Retinal pigment epithelial cell (primary cell): ENCODE measurements around the gene PLXNA4.

Experiments used
- DNase-seq: peaks from one replicate; pipeline ENCODE4 v3.0.0-alpha.2; 2010; ENCODE audit warnings: low read depth
- H3K4me3 ChIP-seq: 2 replicates; pipeline ENCODE4 v1.5.1; 2011; ENCODE audit warnings: mild to moderate bottlenecking, low read length, control low read depth, moderate library complexity
- CTCF ChIP-seq: conservative IDR thresholded peaks from 2 replicates; pipeline ENCODE4 v1.5.1; 2011; ENCODE audit warnings: low read depth, low read length, control low read depth, inconsistent platforms

The PLXNA4 gene

GRCh38 chr7:132377703-132378584 lies 198.3 kb downstream of the PLXNA4 start:
- DNase-seq, result no peak
- H3K4me3 ChIP-seq, result no peak overlapping the region
- no peak for TF ChIP-seq CTCF

GRCh38 chr7:132377015-132377414 lies 199.3 kb downstream of the PLXNA4 start:
- TF ChIP-seq CTCF, result no peak
- no peak overlapping the region for H3K4me3 ChIP-seq
- DNase-seq, result no peak

- no peak for TF ChIP-seq CTCF
- H3K4me3 ChIP-seq, result no peak overlapping the region
- no peak for DNase-seq
These were observed 199.8 kb downstream of the PLXNA4 start for GRCh38 chr7:132376361-132377013.

- no peak for TF ChIP-seq CTCF
- DNase-seq, result no peak
- H3K4me3 ChIP-seq, result no peak overlapping the region
These were observed 202.4 kb downstream of the PLXNA4 start for GRCh38 chr7:132373879-132374278.

- DNase-seq, result no peak
- no peak overlapping the region for H3K4me3 ChIP-seq
- TF ChIP-seq CTCF, result no peak
These were observed 203.2 kb downstream of the PLXNA4 start for GRCh38 chr7:132373041-132373440.

GRCh38 chr7:132371948-132372347 lies 204.3 kb downstream of the PLXNA4 start:
- DNase-seq, result no peak
- no peak for TF ChIP-seq CTCF

More at GRCh38 chr7:132371948-132372347, 204.3 kb downstream of the PLXNA4 start:
- no peak overlapping the region for H3K4me3 ChIP-seq
